Regular cardiac myocyte (primary cell): ENCODE measurements around the gene FAM47C. TPM values are rescaled to one million over a fixed set of nuclear protein-coding genes. Genes with fewer than 3 reads are reported as not detected.

Experiments used
- total RNA-seq: library from RNA; depleted of rRNA; stranded (reverse); fragments of >200 nt; gene quantifications from 2 replicates; pipeline ENCODE4 v1.2.3, GENCODE V29; 2014

Gene FAM47C
- not detected in 2 replicates for total RNA-seq

GRCh38 chrX:37008182-37008581 lies at the start of gene FAM47C:
Gene FAM47C, plus strand, starts transcription at chrX:37008366. Its CDS starts 45 bp downstream, at chrX:37008411.

